HL-60 (cell line): ENCODE results near the gene PPM1J.

ENCODE experiments used
- GABPA ChIP-seq: IDR thresholded peaks from 2 replicates; pipeline ENCODE4 v1.6.1; 2012; ENCODE audit warnings: low read depth
- POLR2AphosphoS5 ChIP-seq: IDR thresholded peaks from 2 replicates; pipeline ENCODE4 v1.6.1; 2012; ENCODE audit warnings: low read depth
- SPI1 ChIP-seq: IDR thresholded peaks from 2 replicates; pipeline ENCODE4 v1.6.1; 2012; ENCODE audit warnings: low read depth, mild to moderate bottlenecking, borderline replicate concordance
- TF ChIP-seq, protein P1 (sequence below): IDR thresholded peaks from one replicate; pipeline ENCODE4 v1.5.1; 2011; ENCODE audit warnings: low read length, control low read depth, inconsistent platforms; ENCODE audit not compliant: insufficient read depth
- TF ChIP-seq, protein P2 (sequence below): IDR thresholded peaks from 2 replicates; pipeline ENCODE4 v1.6.1; 2012; ENCODE audit warnings: low read depth; ENCODE audit not compliant: insufficient replicate concordance

DNA sequence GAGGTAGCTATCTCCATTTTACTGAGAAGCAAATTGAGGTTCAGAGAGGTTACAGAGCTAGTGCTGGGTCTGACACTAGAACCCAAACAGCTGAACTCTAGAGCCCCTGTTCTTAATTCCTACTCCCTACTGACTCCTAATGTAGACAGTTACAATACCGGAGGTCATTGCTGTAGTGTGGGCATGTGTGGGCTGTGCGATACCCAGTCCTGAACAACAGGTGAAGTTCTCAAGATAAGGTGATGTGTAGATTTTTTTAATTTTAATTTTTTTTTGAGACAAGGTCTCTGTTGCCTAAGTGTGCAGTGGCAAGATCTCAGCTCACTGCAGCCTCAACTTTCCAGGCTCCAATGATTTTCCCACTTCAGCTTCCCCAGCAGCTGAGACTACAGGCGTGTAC is 6.6 kb downstream of the PPM1J start:
- TF ChIP-seq, protein P1, sequence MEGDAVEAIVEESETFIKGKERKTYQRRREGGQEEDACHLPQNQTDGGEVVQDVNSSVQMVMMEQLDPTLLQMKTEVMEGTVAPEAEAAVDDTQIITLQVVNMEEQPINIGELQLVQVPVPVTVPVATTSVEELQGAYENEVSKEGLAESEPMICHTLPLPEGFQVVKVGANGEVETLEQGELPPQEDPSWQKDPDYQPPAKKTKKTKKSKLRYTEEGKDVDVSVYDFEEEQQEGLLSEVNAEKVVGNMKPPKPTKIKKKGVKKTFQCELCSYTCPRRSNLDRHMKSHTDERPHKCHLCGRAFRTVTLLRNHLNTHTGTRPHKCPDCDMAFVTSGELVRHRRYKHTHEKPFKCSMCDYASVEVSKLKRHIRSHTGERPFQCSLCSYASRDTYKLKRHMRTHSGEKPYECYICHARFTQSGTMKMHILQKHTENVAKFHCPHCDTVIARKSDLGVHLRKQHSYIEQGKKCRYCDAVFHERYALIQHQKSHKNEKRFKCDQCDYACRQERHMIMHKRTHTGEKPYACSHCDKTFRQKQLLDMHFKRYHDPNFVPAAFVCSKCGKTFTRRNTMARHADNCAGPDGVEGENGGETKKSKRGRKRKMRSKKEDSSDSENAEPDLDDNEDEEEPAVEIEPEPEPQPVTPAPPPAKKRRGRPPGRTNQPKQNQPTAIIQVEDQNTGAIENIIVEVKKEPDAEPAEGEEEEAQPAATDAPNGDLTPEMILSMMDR = no peak
- TF ChIP-seq, protein P2, sequence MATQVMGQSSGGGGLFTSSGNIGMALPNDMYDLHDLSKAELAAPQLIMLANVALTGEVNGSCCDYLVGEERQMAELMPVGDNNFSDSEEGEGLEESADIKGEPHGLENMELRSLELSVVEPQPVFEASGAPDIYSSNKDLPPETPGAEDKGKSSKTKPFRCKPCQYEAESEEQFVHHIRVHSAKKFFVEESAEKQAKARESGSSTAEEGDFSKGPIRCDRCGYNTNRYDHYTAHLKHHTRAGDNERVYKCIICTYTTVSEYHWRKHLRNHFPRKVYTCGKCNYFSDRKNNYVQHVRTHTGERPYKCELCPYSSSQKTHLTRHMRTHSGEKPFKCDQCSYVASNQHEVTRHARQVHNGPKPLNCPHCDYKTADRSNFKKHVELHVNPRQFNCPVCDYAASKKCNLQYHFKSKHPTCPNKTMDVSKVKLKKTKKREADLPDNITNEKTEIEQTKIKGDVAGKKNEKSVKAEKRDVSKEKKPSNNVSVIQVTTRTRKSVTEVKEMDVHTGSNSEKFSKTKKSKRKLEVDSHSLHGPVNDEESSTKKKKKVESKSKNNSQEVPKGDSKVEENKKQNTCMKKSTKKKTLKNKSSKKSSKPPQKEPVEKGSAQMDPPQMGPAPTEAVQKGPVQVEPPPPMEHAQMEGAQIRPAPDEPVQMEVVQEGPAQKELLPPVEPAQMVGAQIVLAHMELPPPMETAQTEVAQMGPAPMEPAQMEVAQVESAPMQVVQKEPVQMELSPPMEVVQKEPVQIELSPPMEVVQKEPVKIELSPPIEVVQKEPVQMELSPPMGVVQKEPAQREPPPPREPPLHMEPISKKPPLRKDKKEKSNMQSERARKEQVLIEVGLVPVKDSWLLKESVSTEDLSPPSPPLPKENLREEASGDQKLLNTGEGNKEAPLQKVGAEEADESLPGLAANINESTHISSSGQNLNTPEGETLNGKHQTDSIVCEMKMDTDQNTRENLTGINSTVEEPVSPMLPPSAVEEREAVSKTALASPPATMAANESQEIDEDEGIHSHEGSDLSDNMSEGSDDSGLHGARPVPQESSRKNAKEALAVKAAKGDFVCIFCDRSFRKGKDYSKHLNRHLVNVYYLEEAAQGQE = no peak
- TF ChIP-seq GABPA (no peak), POLR2AphosphoS5 (no peak), SPI1 (no peak)
